ENCODE measurements around the gene CDC73.

DNA sequence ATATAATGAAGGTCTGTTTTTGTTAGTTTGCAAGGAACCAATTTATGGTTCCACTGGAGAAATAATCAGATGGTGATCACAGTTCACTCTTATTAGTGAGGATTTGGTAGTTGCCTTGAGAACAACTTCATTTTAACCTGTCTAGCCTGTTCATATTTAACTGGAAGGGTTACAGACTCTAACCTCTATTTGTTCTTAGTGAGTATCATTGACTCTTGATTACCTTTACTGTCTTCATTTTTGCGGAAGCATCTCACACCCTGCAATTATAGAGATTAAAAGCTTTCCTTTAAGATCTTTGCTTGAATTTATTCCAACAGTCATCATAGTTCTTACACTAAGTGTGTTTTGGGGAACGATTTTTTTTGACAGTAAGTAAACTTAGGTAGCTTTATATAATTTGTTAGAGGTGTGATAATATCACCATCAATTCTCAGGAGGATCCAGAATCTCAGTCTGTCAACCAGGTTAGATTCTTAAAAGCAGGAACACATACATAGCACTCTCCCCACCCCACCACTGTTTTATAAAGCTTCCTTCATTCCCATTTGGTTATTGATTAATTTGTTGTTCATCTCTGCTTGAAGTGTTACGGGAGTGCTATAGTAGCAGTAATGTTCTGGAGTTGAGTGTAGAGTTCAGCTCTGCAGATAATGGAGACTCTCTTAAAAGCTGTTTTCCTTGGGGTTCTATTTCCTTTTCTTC is 34.4 kb downstream of the CDC73 start:
- TF ChIP-seq TAF1 (IDR thresholded peaks at IDR 0.05; ENCODE audit: borderline replicate concordance, insufficient read depth, low read length) (no peak), SIN3A (IDR thresholded peaks at IDR 0.05; ENCODE audit: borderline replicate concordance, insufficient read depth, low read length) (no peak), POLR2AphosphoS5 (IDR thresholded peaks at IDR 0.05; ENCODE audit: low read depth, low read length) (no peak)
- TF ChIP-seq, protein P1, sequence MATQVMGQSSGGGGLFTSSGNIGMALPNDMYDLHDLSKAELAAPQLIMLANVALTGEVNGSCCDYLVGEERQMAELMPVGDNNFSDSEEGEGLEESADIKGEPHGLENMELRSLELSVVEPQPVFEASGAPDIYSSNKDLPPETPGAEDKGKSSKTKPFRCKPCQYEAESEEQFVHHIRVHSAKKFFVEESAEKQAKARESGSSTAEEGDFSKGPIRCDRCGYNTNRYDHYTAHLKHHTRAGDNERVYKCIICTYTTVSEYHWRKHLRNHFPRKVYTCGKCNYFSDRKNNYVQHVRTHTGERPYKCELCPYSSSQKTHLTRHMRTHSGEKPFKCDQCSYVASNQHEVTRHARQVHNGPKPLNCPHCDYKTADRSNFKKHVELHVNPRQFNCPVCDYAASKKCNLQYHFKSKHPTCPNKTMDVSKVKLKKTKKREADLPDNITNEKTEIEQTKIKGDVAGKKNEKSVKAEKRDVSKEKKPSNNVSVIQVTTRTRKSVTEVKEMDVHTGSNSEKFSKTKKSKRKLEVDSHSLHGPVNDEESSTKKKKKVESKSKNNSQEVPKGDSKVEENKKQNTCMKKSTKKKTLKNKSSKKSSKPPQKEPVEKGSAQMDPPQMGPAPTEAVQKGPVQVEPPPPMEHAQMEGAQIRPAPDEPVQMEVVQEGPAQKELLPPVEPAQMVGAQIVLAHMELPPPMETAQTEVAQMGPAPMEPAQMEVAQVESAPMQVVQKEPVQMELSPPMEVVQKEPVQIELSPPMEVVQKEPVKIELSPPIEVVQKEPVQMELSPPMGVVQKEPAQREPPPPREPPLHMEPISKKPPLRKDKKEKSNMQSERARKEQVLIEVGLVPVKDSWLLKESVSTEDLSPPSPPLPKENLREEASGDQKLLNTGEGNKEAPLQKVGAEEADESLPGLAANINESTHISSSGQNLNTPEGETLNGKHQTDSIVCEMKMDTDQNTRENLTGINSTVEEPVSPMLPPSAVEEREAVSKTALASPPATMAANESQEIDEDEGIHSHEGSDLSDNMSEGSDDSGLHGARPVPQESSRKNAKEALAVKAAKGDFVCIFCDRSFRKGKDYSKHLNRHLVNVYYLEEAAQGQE (IDR thresholded peaks at IDR 0.05; ENCODE audit: insufficient read depth in 1 of 2, low read depth in 2 of 2, low read length in 2 of 2), result no peak
